Thyroid gland (tissue), 4 donors: Measurements from ENCODE around the gene KLHL17. TPM values are rescaled to one million over a fixed set of nuclear protein-coding genes. Genes with fewer than 3 reads are reported as not detected.

Source experiments
- DNase-seq, 2 donors: peaks; one replicate each; pipeline ENCODE4 v3.0.0-alpha.2; 2019
- H3K27ac ChIP-seq, 3 donors: fragments of 200-600 bp; sonication (generic); 1 replicate in 2 of 3; 2 replicates in 1 of 3; pipeline ENCODE4 v1.5.1; 2016 to 2019; ENCODE audit warnings: mild to moderate bottlenecking in 1 of 3, moderate library complexity in 1 of 3
- H3K27me3 ChIP-seq: fragments of 200-600 bp; sonication (generic); one replicate; pipeline ENCODE4 v1.5.1; 2019
- H3K36me3 ChIP-seq, 2 donors: fragments of 200-600 bp; sonication (generic); one replicate each; pipeline ENCODE4 v1.5.1; 2016 to 2019
- H3K4me1 ChIP-seq, 2 donors: fragments of 200-600 bp; sonication (generic); one replicate each; pipeline ENCODE4 v1.5.1; 2017 to 2019
- H3K4me3 ChIP-seq, 3 donors: fragments of 200-600 bp; sonication (generic); replicated peaks in 1 of 3; 1 replicate in 2 of 3; 2 replicates in 1 of 3; pipeline ENCODE4 v1.5.1; 2016; ENCODE audit warnings: mild to moderate bottlenecking in 1 of 3
- H3K9me3 ChIP-seq: fragments of 200-600 bp; sonication (generic); one replicate; pipeline ENCODE4 v1.5.1; 2017
- POLR2A ChIP-seq, 2 donors: fragments of 450-650 bp; IDR thresholded peaks; one replicate each; pipeline ENCODE4 v1.6.1; 2017; ENCODE audit warnings: antibody characterized with exemption in 2 of 2, mild to moderate bottlenecking in 2 of 2, moderate library complexity in 1 of 2
- WGBS, 2 donors: methylation state at CpG; one replicate each; pipeline ENCODE4 v1.1.5; 2017; 5-methylcytosine and 5-hydroxymethylcytosine counted together
- intact Hi-C: fragments of 100-400 bp; cut with DNase I; formaldehyde crosslinking; loops from one replicate; pipeline ENCODE4 v1.15.1; 2023
- total RNA-seq, 4 donors: library from RNA; depleted of rRNA; stranded (reverse); fragments of >200 nt; gene quantifications; one replicate each; pipeline ENCODE4 v1.2.3, GENCODE V29; 2016
- TF ChIP-seq, protein P1 (sequence below), 6 experiments: fragments of 200-600 bp in 3 of 6; fragments of 450-650 bp in 3 of 6; sonication (generic) in 3 of 6; IDR thresholded peaks; one replicate each; pipeline ENCODE4 v1.5.1; 2016 to 2019; ENCODE audit warnings: antibody characterized with exemption in 6 of 6, mild to moderate bottlenecking in 2 of 6, inconsistent platforms in 1 of 6, moderate library complexity in 1 of 6

The KLHL17 gene
- total RNA-seq, 4 donors from 2014 or later = 3.4 to 10.9 (median 10.3) TPM

- Histone ChIP-seq H3K4me1 (peaks cover 31 to 44% of the 10 kb centered on the region in 2 donors), H3K9me3 (no peaks in the 10 kb centered on the region), H3K36me3 (no peaks in the 10 kb centered on the region), H3K4me3 (no peak overlapping the region), H3K27me3 (no peaks in the 10 kb centered on the region), H3K27ac (peak overlapping the region in 1 of 3 donors; percentile 44)
- intact Hi-C loops = no loop called here
- no peak for TF ChIP-seq POLR2A (IDR thresholded peaks at IDR 0.05)
- TF ChIP-seq, protein P1, sequence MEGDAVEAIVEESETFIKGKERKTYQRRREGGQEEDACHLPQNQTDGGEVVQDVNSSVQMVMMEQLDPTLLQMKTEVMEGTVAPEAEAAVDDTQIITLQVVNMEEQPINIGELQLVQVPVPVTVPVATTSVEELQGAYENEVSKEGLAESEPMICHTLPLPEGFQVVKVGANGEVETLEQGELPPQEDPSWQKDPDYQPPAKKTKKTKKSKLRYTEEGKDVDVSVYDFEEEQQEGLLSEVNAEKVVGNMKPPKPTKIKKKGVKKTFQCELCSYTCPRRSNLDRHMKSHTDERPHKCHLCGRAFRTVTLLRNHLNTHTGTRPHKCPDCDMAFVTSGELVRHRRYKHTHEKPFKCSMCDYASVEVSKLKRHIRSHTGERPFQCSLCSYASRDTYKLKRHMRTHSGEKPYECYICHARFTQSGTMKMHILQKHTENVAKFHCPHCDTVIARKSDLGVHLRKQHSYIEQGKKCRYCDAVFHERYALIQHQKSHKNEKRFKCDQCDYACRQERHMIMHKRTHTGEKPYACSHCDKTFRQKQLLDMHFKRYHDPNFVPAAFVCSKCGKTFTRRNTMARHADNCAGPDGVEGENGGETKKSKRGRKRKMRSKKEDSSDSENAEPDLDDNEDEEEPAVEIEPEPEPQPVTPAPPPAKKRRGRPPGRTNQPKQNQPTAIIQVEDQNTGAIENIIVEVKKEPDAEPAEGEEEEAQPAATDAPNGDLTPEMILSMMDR (IDR thresholded peaks at IDR 0.05) = no peak
- DNase-seq = no peak
- WGBS, 2 donors = 83 to 84% methylated on average over 14 of the region's 22 CpGs
Observed at GRCh38 chr1:1003618-1004419, 43.4 kb downstream of the KLHL17 start.

GRCh38 chr1:1004420-1004779 is 44.0 kb downstream of the KLHL17 start:
- Histone ChIP-seq H3K4me3 (no peak overlapping the region), H3K36me3 (no peaks in the 10 kb centered on the region), H3K4me1 (peaks cover 30 to 40% of the 10 kb centered on the region in 2 donors), H3K9me3 (no peaks in the 10 kb centered on the region), H3K27ac (peak overlapping the region in 1 of 3 donors; percentile 44), H3K27me3 (no peaks in the 10 kb centered on the region)
- 68 to 71% methylated on average over 5 to 7 of the region's 7 CpGs for WGBS, 2 donors
- DNase-seq = no peak
- TF ChIP-seq, protein P1 (IDR thresholded peaks at IDR 0.05) = no peak
- intact Hi-C loops = no loop called here

DNA sequence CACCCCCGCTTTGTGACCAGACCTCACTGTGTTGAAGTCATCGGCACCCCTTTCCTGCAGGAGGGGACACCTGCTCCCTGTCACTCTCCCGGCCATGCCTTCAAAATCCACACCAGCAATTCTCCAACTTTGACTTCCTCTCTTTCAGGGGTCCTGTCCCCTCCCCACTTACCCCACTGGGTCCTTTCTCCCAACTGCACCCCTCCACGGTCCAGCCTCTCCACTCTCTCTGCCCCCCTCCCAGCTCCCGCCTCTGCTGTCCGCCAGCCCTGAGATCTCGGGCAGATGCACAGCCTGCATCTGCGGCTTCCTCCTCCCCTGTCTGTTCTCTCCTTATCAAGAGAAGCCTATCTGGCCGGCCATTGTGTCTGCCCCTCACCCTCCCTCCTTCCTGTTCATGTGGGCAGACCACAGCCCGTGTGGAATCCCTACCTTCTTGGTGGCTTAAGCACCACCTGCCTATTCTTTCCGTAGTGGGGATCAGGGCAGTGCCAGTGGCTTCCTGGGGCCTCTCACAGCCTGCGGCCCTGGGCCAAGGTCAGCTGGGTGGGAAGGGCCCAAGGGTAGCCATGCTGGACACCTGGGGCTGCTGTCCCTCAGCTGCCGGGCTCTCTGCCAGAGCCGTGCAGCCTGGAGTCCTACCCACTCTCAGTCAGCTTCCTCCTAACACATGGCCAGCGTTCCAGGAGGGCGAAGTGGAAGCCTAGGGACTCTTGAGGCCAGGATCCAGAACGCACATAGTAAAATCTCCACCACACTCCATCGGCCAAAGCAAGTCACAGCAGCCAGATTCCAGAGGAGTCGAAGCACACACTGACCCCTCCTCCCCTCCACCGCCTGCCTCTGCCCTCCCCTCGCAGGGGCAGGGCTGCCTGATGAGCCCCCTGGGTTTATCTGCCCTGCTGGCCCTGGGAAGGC is 44.7 kb downstream of the KLHL17 start:
- H3K27me3 ChIP-seq = no peaks in the 10 kb centered on the region
- intact Hi-C loops = no loop called here
- H3K36me3 ChIP-seq = no peaks in the 10 kb centered on the region
- peak; percentile 96 to 97 for DNase-seq
- TF ChIP-seq, protein P1 (IDR thresholded peaks at IDR 0.05) = peak in 1 of 6 experiments; percentile 17
- TF ChIP-seq POLR2A (IDR thresholded peaks at IDR 0.05) = peak in 1 of 2 donors; percentile 33
- H3K9me3 ChIP-seq = no peaks in the 10 kb centered on the region
- WGBS, 2 donors = 38 to 43% methylated on average over 11 to 12 of the region's 21 CpGs
- no peak overlapping the region for H3K4me3 ChIP-seq
- peak overlapping the region; percentile 44 to 87 (median 80) for H3K27ac ChIP-seq
- H3K4me1 ChIP-seq = peaks cover 27 to 36% of the 10 kb centered on the region in 2 donors

DNA sequence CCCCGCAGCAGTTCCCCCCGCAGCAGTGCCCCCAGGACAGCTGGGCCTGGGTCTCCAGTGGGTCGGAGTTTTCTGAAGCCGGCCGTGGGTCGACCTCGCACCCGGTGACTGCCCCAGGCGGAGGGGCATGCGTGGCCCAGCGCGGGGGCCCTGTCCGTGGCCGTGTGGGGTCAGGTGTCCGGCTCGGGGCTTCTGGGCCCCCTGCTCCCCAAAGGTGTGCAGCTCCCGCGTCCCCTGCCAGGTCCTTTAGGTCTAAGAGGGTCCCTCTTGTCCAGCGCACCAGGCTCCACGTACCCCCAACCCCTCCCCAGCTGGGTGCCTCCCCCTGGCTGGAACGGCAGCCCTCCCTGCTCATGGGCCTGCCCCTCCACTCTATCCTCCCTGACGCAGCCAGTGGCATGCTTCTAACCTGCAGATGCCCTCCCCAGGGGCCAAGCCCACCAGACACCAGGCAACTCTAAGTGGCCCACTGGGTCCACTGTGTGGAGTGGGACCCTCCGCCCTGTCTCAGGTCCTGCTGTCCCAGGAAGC is 45.5 kb downstream of the KLHL17 start:
- no peaks in the 10 kb centered on the region for H3K9me3 ChIP-seq
- no peak overlapping the region for H3K4me3 ChIP-seq
- 31 to 36% methylated on average over 3 to 13 of the region's 23 CpGs for WGBS, 2 donors
- H3K27ac ChIP-seq = peak overlapping the region; percentile 44 to 87 (median 80)
- DNase-seq = no peak
- no peaks in the 10 kb centered on the region for H3K36me3 ChIP-seq
- H3K27me3 ChIP-seq = no peaks in the 10 kb centered on the region
- intact Hi-C loops = no loop called here
- peaks cover 22 to 35% of the 10 kb centered on the region in 2 donors for H3K4me1 ChIP-seq
- TF ChIP-seq, protein P1 (IDR thresholded peaks at IDR 0.05) = no peak
- no peak for TF ChIP-seq POLR2A (IDR thresholded peaks at IDR 0.05)
